Measurements from ENCODE around the gene POT1. TPM values are rescaled to one million over a fixed set of nuclear protein-coding genes. Genes with fewer than 3 reads are reported as not detected.

The POT1 gene
- total and polyA plus RNA-seq, 2 of the 13 experiments (the other 11 are each of a cell fraction or from before 2014, with no cell fraction given), result 21.7 to 23.4 TPM

DNA sequence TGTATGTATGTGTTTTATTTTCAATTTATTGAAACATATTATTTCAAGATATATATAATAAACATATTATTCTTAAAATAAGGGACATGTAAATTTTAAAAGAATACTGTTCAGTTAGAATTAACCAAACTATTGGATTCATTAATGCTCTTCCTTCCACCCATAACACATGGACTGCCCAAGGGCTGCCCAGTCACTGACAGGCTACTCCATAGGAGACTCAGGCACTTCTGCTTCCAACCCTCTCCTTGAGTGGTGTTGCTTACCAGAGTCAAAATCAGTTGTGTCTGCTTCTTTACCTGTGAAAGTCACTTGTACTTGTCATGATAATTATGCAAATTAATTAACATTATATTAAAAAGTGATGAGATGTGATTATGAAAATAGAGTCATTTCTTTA is 154.2 kb downstream of the POT1 start (continued):
- TF ChIP-seq, protein P1, sequence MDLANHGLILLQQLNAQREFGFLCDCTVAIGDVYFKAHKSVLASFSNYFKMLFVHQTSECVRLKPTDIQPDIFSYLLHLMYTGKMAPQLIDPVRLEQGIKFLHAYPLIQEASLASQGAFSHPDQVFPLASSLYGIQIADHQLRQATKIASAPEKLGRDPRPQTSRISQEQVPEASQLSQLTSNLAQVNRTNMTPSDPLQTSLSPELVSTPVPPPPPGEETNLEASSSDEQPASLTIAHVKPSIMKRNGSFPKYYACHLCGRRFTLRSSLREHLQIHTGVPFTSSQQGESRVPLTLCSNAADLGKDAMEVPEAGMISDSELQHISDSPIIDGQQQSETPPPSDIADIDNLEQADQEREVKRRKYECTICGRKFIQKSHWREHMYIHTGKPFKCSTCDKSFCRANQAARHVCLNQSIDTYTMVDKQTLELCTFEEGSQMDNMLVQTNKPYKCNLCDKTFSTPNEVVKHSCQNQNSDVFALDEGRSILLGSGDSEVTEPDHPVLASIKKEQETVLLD (CRISPR knock-in tag; IDR thresholded peaks at IDR 0.05; ENCODE audit: low read depth), result no peak
- TF ChIP-seq, protein P2, sequence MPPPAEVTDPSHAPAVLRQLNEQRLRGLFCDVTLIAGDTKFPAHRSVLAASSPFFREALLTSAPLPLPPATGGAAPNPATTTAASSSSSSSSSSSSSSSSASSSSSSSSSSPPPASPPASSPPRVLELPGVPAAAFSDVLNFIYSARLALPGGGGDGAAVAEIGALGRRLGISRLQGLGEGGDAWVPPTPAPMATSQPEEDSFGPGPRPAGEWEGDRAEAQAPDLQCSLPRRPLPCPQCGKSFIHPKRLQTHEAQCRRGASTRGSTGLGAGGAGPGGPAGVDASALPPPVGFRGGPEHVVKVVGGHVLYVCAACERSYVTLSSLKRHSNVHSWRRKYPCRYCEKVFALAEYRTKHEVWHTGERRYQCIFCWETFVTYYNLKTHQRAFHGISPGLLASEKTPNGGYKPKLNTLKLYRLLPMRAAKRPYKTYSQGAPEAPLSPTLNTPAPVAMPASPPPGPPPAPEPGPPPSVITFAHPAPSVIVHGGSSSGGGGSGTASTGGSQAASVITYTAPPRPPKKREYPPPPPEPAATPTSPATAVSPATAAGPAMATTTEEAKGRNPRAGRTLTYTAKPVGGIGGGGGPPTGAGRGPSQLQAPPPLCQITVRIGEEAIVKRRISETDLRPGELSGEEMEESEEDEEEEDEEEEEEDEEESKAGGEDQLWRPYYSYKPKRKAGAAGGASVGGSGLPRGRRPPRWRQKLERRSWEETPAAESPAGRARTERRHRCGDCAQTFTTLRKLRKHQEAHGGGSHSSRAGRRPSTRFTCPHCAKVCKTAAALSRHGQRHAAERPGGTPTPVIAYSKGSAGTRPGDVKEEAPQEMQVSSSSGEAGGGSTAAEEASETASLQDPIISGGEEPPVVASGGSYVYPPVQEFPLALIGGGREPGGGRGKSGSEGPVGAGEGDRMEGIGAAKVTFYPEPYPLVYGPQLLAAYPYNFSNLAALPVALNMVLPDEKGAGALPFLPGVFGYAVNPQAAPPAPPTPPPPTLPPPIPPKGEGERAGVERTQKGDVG (CRISPR knock-in tag; IDR thresholded peaks at IDR 0.05; ENCODE audit: borderline replicate concordance), result no peak
- TF ChIP-seq, protein P3, sequence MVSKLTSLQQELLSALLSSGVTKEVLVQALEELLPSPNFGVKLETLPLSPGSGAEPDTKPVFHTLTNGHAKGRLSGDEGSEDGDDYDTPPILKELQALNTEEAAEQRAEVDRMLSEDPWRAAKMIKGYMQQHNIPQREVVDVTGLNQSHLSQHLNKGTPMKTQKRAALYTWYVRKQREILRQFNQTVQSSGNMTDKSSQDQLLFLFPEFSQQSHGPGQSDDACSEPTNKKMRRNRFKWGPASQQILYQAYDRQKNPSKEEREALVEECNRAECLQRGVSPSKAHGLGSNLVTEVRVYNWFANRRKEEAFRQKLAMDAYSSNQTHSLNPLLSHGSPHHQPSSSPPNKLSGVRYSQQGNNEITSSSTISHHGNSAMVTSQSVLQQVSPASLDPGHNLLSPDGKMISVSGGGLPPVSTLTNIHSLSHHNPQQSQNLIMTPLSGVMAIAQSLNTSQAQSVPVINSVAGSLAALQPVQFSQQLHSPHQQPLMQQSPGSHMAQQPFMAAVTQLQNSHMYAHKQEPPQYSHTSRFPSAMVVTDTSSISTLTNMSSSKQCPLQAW (CRISPR knock-in tag; IDR thresholded peaks at IDR 0.05), result no peak

DNA sequence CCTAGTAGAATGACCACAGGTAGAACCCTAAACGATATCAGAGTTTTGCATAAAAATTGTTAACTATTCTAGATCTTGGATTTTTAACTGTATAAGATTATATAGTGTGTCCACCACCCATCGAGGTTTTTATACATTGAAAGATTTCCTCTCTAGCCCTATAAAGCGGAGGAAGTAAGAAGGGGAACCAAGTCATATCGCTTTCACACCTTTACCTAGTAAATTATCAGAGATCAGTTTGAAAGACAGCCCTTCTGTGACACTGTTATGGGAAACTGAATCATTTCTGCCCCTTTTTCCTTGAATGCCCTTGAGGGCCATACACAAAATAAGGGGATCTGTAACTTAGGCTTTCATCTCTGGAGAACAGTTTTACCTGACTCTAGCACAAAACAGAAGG is 155.7 kb downstream of the POT1 start:
- no TSS peak for BruUV-seq (replicated peaks)
- no peak for TF ChIP-seq TSC22D2 (CRISPR knock-in tag; IDR thresholded peaks at IDR 0.05; ENCODE audit: borderline replicate concordance)
- no peak for TF ChIP-seq RBM39 (IDR thresholded peaks at IDR 0.05; ENCODE audit: low read depth, low read length, poor library complexity, severe bottlenecking)
- TF ChIP-seq SMAD1 (CRISPR knock-in tag; IDR thresholded peaks at IDR 0.05; ENCODE audit: borderline replicate concordance, low read depth), result no peak
- no peak for TF ChIP-seq ZNF431 (CRISPR knock-in tag; IDR thresholded peaks at IDR 0.05; ENCODE audit: borderline replicate concordance, low read depth)
- TF ChIP-seq, protein P2 (CRISPR knock-in tag; IDR thresholded peaks at IDR 0.05; ENCODE audit: borderline replicate concordance), result no peak
- TF ChIP-seq, protein P4, sequence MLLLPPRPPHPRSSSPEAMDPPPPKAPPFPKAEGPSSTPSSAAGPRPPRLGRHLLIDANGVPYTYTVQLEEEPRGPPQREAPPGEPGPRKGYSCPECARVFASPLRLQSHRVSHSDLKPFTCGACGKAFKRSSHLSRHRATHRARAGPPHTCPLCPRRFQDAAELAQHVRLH (CRISPR knock-in tag; IDR thresholded peaks at IDR 0.05; ENCODE audit: borderline replicate concordance, low read depth), result no peak
- TF ChIP-seq ZNF670 (CRISPR knock-in tag; IDR thresholded peaks at IDR 0.05; ENCODE audit: borderline replicate concordance), result no peak
- no peak for TF ChIP-seq SIN3A (IDR thresholded peaks at IDR 0.05; ENCODE audit: borderline replicate concordance, low read depth, low read length)

More for the DNA sequence above, 155.7 kb downstream of the POT1 start:
- in situ Hi-C loops (cut with HindIII; ENCODE audit: extremely low pct_ligation_motif_present, low pct_unique_long_range_greater_than_20kb), result no loop called here
- ATAC-seq (no peak), FAIRE-seq (no peak), DNase-seq (ENCODE audit: low spot score) (no peak)
- H3K79me2 ChIP-seq (ENCODE audit: insufficient read depth, low read length), result no peaks in the 10 kb centered on the region
- no peaks in the 10 kb centered on the region for H3K9me3 ChIP-seq (ENCODE audit: low read length)
- no peaks in the 10 kb centered on the region for H3K36me3 ChIP-seq (replicated peaks in 1 of 2; ENCODE audit: control insufficient read depth in 1 of 2, insufficient read depth in 2 of 2, low read length in 2 of 2)
- H3K4me2 ChIP-seq (ENCODE audit: low read depth, low read length), result no peak overlapping the region
- H2AFZ ChIP-seq (ENCODE audit: low read length), result no peak overlapping the region
- intact Hi-C loops (cut with micrococcal nuclease; ENCODE audit: unreplicated experiment), result no loop called here
- no peak overlapping the region for H3K9ac ChIP-seq (ENCODE audit: insufficient read depth, low read depth, low read length)
- H3K27me3 ChIP-seq (ENCODE audit: control insufficient read depth in 1 of 2, insufficient read depth in 2 of 2, low read length in 2 of 2), result no peaks in the 10 kb centered on the region
- 45% methylated on average over 4 of the region's 4 CpGs for WGBS (ENCODE audit: low lambda C conversion rate)
- no peak overlapping the region for H3K27ac ChIP-seq (ENCODE audit: extremely low read length, insufficient read depth, low read length)
- no peaks in the 10 kb centered on the region for H4K20me1 ChIP-seq (ENCODE audit: insufficient read depth, low read length)
- no peak overlapping the region for H3K4me3 ChIP-seq (replicated peaks in 1 of 3; ENCODE audit: insufficient read depth in 1 of 3, low read depth in 2 of 3, low read length in 3 of 3)
- peaks cover 30% of the 10 kb centered on the region for H3K4me1 ChIP-seq (ENCODE audit: insufficient read depth, low read length)
- ChIA-PET CTCF (ENCODE audit: low intra/inter-chr PET ratio, low total read pairs) (no interaction called here), POLR2A (no interaction called here)

Measured in HepG2 (cell line).